ENCODE results near the gene CMIP.

DNA sequence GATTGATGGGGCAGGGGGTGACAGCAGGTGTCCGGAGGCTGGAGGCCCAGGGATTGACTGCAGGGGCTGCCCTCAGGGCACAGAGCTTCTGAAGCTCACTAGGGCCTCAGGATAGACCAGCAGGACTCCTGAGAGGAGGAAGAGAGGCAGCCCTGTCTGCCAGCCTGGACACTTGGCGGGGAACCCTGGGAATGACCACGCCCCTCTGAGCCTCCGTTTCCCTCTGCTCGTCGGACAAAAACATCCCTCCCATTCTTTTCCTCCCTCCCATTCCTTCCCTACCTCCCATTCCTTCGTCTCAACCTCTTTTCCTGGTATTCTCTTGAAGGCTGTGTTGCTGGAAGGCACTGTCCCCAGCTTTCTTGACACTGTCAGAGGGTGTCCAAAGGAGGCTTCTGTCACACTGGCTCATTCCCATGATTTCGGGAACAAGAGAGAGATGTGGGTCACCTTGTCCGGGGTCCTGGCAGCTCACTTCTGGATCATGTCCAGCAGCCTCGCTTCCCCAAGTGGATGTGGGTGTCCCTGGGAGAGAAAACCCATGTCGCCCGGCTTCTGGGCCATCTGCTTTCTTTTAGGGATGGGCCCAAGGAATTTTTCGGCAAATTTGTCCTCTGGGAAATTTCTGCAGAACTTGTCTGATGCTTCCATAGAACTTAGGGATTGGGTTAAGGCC lies 145.5 kb downstream of the CMIP start:
- no peak for TF ChIP-seq CTCF (IDR thresholded peaks at IDR 0.05)
- no peak for TF ChIP-seq POLR2A (IDR thresholded peaks at IDR 0.05)

Measured in esophagus squamous epithelium (tissue), 4 donors.